Nephron progenitor cell (in vitro differentiated cells): ENCODE results near the gene CBX4.

Source experiments
- DNase-seq: peaks from one replicate; pipeline ENCODE4 v3.0.0; 2021
- H3K27ac Mint-ChIP-seq: 2 replicates; pipeline ENCODE4 v1.8.0; 2021; ENCODE audit warnings: mild to moderate bottlenecking, moderate library complexity, mixed read lengths
- H3K27me3 Mint-ChIP-seq: 2 replicates; pipeline ENCODE4 v1.8.0; 2021; ENCODE audit warnings: mild to moderate bottlenecking, low read depth, mixed read lengths; ENCODE audit not compliant: poor library complexity
- H3K36me3 Mint-ChIP-seq: 2 replicates; pipeline ENCODE4 v1.8.0; 2021; ENCODE audit warnings: low read depth, mixed read lengths
- H3K4me1 Mint-ChIP-seq: 2 replicates; pipeline ENCODE4 v1.8.0; 2021; ENCODE audit warnings: mixed read lengths
- H3K4me3 Mint-ChIP-seq: 2 replicates; pipeline ENCODE4 v1.8.0; 2021; ENCODE audit warnings: mild to moderate bottlenecking, moderate library complexity, mixed read lengths
- H3K9me3 Mint-ChIP-seq: 2 replicates; pipeline ENCODE4 v1.8.0; 2021; ENCODE audit warnings: mild to moderate bottlenecking, moderate library complexity, mixed read lengths
- CTCF ChIP-seq: fragments of 200-600 bp; sonication (generic); IDR thresholded peaks from 2 replicates; pipeline ENCODE4 v1.5.0; 2021; ENCODE audit warnings: antibody characterized with exemption

CBX4 gene

GRCh38 chr17:79801156-79802038 is 37.8 kb downstream of the CBX4 start:
- DNase-seq, result peak; percentile 56
- Mint-ChIP-seq H3K36me3 (no peaks in the 10 kb centered on the region), H3K9me3 (peaks cover 8% of the 10 kb centered on the region), H3K27me3 (peaks cover 89% of the 10 kb centered on the region), H3K4me1 (peaks cover 36% of the 10 kb centered on the region), H3K27ac (no peak overlapping the region), H3K4me3 (no peak overlapping the region)
- no peak for TF ChIP-seq CTCF

DNA sequence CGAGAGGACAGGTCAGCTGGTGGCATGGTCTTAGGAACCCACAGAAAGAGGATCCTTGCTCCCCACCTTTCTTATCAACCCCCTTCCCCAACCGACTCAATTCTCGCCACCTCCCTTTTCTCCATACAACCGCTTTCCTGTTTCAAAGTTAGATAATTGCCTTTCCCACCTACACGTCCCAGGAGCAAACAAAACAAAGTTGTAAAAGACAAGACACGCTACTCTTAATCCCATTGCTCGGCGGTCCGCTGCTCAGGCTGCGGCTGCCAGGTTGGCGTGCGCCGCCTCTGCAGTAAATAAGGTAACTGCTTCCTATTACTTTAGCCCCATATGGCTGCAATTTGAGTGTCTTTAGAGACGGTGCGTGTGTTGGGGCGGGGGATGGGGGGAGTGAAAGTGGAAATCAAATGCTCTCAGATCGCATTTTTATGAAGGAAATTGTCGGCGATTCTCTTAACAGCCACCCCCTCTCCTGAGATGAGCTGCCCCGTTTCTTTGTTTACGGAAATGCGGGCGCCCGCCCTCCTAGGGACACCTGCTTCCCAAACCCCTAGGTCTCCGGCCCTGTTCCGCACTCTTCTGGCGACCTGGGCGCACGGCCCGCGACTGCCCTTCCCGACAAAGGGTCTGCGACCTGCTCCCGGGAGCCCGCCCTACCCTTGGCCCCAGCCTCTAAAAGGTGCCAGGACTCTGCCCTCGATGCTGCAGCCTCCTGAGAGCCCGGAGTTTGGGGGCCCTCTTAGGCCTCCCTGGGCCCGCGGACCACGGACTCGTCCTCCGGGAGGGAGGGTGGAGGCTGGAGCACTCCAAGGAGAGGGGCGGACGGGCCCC is 38.7 kb downstream of the CBX4 start:
- peaks cover 8% of the 10 kb centered on the region for H3K9me3 Mint-ChIP-seq
- no peak overlapping the region for H3K27ac Mint-ChIP-seq
- H3K4me3 Mint-ChIP-seq, result peak overlapping the region; percentile 59
- DNase-seq, result peak; percentile 58
- TF ChIP-seq CTCF, result no peak
- H3K27me3 Mint-ChIP-seq, result peaks cover 89% of the 10 kb centered on the region
- peaks cover 39% of the 10 kb centered on the region for H3K4me1 Mint-ChIP-seq
- H3K36me3 Mint-ChIP-seq, result no peaks in the 10 kb centered on the region

DNA sequence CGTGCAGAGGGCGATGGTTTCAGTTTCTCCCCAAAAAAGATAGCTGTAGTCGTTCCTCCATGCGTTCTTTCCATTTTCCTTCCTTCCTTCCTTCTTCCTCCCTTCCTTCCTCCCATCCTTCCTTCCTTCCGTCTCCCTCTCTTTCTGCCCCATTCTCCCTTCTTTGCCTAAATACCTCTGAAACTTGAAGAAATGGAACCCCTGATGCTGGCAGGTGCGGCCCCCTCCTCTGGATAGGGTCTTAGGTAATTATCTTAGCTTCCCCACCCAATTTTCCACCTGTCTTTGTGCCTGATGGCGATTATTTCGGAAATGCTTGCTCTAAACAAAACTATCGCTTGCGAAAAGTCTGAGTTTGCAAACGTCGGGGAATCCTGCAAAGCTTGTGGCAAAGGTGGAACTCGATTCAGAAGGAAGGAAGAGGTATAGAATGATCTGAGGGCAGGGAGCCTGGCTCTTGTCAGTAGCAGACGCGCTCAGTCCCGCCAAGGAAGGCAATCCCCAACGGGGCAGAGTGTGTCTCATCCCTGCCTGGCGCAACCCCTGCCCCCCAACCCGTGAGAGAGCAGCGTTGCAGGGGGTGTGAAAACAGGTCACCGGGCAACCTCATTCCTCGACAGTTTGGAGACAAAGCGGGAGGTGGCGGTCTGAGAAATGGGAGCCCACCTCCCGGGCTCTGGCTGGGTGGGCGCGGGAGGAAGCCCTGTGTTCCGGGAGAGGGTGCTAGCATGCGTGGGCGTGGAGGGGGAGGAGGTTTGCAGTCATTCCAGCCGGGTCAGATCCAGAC is 39.5 kb downstream of the CBX4 start:
- Mint-ChIP-seq H3K27ac (no peak overlapping the region), H3K4me1 (peaks cover 39% of the 10 kb centered on the region), H3K36me3 (no peaks in the 10 kb centered on the region), H3K27me3 (peaks cover 88% of the 10 kb centered on the region), H3K9me3 (peaks cover 8% of the 10 kb centered on the region), H3K4me3 (peak overlapping the region; percentile 21)
- no peak for TF ChIP-seq CTCF
- DNase-seq, result no peak

DNA sequence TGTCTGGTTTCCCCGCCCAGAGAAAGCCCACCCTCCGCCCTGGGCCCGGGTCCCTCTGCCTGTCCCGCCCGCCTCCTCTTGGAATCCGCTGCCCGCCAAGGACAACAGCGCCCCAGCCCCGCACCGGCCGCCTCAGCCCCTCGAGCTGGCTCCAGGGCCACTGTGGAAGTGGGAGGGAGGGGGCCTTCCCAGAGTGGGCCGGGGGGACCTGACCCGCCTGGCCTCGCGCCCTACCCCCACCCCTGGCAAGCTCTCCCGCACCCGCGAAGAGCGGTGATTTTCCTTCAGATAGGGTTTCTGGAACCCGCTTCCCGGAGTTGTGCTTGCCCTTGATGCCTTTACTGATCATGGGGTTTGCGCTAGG is 40.1 kb downstream of the CBX4 start:
- peaks cover 8% of the 10 kb centered on the region for H3K9me3 Mint-ChIP-seq
- peak overlapping the region; percentile 70 for H3K4me3 Mint-ChIP-seq
- no peak overlapping the region for H3K27ac Mint-ChIP-seq
- peak; percentile 59 for DNase-seq
- H3K27me3 Mint-ChIP-seq, result peaks cover 88% of the 10 kb centered on the region
- H3K4me1 Mint-ChIP-seq, result peaks cover 39% of the 10 kb centered on the region
- no peaks in the 10 kb centered on the region for H3K36me3 Mint-ChIP-seq
- TF ChIP-seq CTCF, result no peak

GRCh38 chr17:79798299-79799173 is 40.7 kb downstream of the CBX4 start:
- Mint-ChIP-seq H3K9me3 (peaks cover 8% of the 10 kb centered on the region), H3K27ac (no peak overlapping the region), H3K27me3 (peaks cover 88% of the 10 kb centered on the region), H3K4me3 (peak overlapping the region; percentile 70), H3K36me3 (no peaks in the 10 kb centered on the region), H3K4me1 (peaks cover 44% of the 10 kb centered on the region)
- no peak for TF ChIP-seq CTCF
- DNase-seq, result peak; percentile 53
